IPS-15b (cell line): ENCODE results near the gene DNAJC11.
A peak's percentile ranks its signal among the peaks of the same experiment; 100 is the strongest.
"Not testable (repeated sequence)": the region's sequence is repeated elsewhere in the genome, so short reads cannot be mapped to it uniquely, and the experiment has no call there.

ENCODE experiments used
- H3K27me3 ChIP-seq: one replicate; pipeline ENCODE4 v1.6.1; 2013; ENCODE audit warnings: low read length; ENCODE audit not compliant: control insufficient read depth, insufficient read depth
- H3K36me3 ChIP-seq: one replicate; pipeline ENCODE4 v1.6.1; 2013; ENCODE audit warnings: low read length; ENCODE audit not compliant: control insufficient read depth, insufficient read depth
- H3K4me1 ChIP-seq: one replicate; pipeline ENCODE4 v1.6.1; 2013; ENCODE audit warnings: mild to moderate bottlenecking, low read length; ENCODE audit not compliant: control insufficient read depth, insufficient read depth
- H3K4me3 ChIP-seq: one replicate; pipeline ENCODE4 v1.5.1; 2013; ENCODE audit warnings: low read depth, low read length
- H3K9ac ChIP-seq: one replicate; pipeline ENCODE4 v1.6.1; 2013; ENCODE audit warnings: low read depth, mild to moderate bottlenecking, low read length
- H3K9me3 ChIP-seq: one replicate; pipeline ENCODE4 v1.6.1; 2013; ENCODE audit warnings: mild to moderate bottlenecking, low read length; ENCODE audit not compliant: control insufficient read depth, insufficient read depth

DNAJC11 gene

DNA sequence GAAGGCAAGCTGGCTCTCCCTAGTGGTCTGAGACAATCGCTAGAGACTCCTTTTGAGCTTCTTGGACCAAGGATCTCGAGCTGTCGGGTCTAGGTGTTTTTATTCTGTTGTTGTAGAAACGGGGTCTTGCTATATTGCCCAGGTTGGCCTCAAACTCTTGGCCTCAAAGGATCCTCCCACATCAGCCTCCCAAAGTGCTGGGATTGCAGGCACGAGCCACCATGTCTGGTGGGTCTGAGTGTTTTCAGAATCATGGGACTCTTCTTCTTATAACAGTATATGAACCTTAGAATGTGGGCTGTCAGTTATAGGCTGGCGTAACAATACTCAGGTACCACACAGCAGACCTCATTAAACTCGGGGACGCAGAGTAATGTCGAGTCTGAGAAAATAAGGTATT is 33.1 kb downstream of the DNAJC11 start:
- Histone ChIP-seq H3K9ac (no peak overlapping the region), H3K4me1 (no peaks in the 10 kb centered on the region), H3K27me3 (no peaks in the 10 kb centered on the region), H3K4me3 (no peak overlapping the region), H3K9me3 (no peaks in the 10 kb centered on the region), H3K36me3 (peaks cover 20% of the 10 kb centered on the region)

GRCh38 chr1:6667139-6667538 is 34.5 kb downstream of the DNAJC11 start:
- Histone ChIP-seq H3K4me1 (no peaks in the 10 kb centered on the region), H3K9me3 (no peaks in the 10 kb centered on the region), H3K9ac (no peak overlapping the region), H3K27me3 (no peaks in the 10 kb centered on the region), H3K4me3 (no peak overlapping the region), H3K36me3 (peaks cover 15% of the 10 kb centered on the region)

DNA sequence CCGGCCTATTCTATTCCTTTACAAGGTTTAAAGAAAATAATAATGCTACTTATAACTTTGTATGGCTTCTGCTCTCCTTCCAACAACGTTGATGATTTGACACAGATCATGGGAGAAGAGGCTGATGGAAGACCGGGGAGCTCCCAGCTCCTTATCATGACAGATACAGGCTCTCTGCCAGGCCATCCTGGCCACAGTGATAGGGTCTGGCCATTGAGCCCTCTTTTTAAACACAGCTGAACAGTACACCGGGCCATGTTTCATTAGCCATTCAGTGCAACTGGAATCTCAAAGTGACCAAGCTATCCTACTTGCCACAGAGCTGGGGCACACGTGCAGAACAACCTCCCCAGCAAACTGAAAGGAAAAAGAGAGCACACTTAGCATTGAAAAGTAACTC is 34.9 kb downstream of the DNAJC11 start:
- Histone ChIP-seq H3K9ac (no peak overlapping the region), H3K4me3 (no peak overlapping the region), H3K36me3 (peaks cover 17% of the 10 kb centered on the region)

DNA sequence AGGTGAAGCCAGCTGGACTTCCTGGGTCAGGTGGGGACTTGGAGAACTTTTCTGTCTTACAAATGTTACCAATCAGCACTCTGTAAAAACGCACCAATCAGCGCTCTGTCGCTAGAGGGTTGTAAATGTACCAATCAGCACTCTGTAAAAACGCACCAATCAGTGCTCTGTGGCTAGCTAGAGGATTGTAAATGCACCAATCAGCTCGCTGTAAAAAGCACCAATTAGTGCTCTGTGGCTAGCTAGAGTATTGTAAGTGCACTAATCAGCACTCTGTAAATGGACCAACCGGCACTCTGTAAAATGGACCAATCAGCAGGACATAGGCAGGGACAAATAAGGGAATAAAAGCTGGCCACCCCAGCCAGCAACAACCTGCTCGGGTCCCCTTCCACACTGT is 39.1 kb downstream of the DNAJC11 start:
- H3K9me3 ChIP-seq, H3K9ac ChIP-seq, H3K4me3 ChIP-seq, H3K4me1 ChIP-seq, H3K27me3 ChIP-seq: not testable (repeated sequence)
- peaks cover 15% of the 10 kb centered on the region for H3K36me3 ChIP-seq

More for the DNA sequence above, 34.9 kb downstream of the DNAJC11 start:
- Histone ChIP-seq H3K9me3 (no peaks in the 10 kb centered on the region), H3K4me1 (no peaks in the 10 kb centered on the region), H3K27me3 (no peaks in the 10 kb centered on the region)

DNA sequence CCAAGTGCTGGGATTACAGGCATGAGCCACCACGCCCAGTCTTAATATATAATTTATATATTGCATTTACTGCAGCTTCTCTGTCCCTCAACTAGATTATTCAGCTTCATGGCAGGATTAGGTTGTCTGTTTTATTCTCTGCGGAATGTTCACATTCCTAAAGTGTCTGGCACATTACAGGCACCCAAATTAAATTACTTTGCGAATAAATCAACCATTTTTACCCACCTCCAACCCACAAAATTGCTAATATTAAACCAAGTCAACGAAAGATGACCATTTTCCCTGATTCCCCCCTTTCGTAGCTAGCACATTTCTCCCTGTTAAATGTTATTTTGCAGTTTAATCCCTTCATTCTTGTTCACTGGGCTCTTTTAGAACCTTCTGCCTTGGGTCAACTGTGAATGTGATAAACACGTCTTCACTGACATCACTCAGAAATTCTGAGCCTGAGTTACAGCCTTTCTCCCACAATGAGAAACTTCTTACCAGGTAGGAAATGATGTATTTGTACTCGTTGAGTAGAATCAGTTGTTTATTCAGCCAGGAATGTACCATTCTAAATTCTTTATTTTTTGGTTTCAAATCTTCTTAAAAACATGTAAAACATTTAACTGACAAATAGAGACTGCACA is 41.1 kb downstream of the DNAJC11 start:
- no peaks in the 10 kb centered on the region for H3K9me3 ChIP-seq
- peaks cover 9% of the 10 kb centered on the region for H3K36me3 ChIP-seq
- H3K9ac ChIP-seq, result no peak overlapping the region
- H3K27me3 ChIP-seq, result no peaks in the 10 kb centered on the region
- H3K4me1 ChIP-seq, result no peaks in the 10 kb centered on the region
- no peak overlapping the region for H3K4me3 ChIP-seq

- H3K9ac ChIP-seq, result no peak overlapping the region
- H3K36me3 ChIP-seq, result peaks cover 9% of the 10 kb centered on the region
- H3K9me3 ChIP-seq, result no peaks in the 10 kb centered on the region
- H3K4me1 ChIP-seq, result no peaks in the 10 kb centered on the region
- no peak overlapping the region for H3K4me3 ChIP-seq
- H3K27me3 ChIP-seq, result no peaks in the 10 kb centered on the region
Measured at GRCh38 chr1:6658359-6659060, 43.1 kb downstream of the DNAJC11 start.

GRCh38 chr1:6657138-6657537 is 44.5 kb downstream of the DNAJC11 start:
- Histone ChIP-seq H3K36me3 (peaks cover 20% of the 10 kb centered on the region), H3K9ac (no peak overlapping the region)

DNA sequence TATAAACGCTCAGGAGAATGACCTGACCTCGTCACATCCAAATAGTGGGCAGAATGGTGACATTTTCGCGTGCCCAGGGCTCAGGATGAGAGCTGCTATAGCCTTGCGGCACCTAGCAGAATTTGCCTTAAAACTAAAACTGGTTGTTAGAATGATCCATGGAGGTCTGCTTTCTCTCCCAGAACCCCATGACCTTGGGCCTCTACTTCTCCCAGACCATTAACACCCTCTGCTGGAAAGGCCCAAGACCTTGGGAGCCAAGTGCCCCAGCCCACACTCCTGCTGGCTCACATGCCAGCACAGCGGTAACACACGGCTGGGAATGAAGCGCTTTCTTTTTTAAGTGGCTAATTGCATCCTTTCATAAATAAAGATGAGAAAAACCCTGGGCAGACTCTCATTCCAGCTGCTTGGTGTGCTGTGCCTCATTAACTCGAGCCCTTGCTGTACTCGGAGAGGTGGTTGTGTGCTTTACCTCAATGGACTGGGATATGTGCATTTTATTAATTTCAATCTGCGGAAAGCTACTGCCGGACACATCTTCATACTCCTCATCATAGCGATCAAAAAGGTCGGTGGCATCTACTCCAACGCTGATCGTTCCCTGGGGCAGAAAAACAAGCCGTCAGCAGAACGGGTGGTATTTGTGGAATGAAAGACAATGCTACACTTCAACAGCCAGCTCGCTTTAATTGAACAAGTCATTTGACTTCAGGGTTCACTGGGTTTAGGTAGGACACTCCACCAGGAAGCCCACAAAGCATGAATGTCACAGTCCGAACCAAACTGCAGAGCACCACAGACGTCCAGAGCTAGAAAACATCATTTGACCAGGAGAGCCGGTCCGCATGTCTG is 48.0 kb downstream of the DNAJC11 start:
- H3K4me1 ChIP-seq, result no peaks in the 10 kb centered on the region
- H3K36me3 ChIP-seq, result peaks cover 26% of the 10 kb centered on the region
- H3K9me3 ChIP-seq, result no peaks in the 10 kb centered on the region
- peak overlapping the region; percentile 26 for H3K9ac ChIP-seq
- no peak overlapping the region for H3K4me3 ChIP-seq
- no peaks in the 10 kb centered on the region for H3K27me3 ChIP-seq

More at GRCh38 chr1:6657138-6657537, 44.5 kb downstream of the DNAJC11 start:
- H3K27me3 ChIP-seq, result no peaks in the 10 kb centered on the region
- no peaks in the 10 kb centered on the region for H3K9me3 ChIP-seq
- H3K4me1 ChIP-seq, result no peaks in the 10 kb centered on the region
- H3K4me3 ChIP-seq, result no peak overlapping the region

DNA sequence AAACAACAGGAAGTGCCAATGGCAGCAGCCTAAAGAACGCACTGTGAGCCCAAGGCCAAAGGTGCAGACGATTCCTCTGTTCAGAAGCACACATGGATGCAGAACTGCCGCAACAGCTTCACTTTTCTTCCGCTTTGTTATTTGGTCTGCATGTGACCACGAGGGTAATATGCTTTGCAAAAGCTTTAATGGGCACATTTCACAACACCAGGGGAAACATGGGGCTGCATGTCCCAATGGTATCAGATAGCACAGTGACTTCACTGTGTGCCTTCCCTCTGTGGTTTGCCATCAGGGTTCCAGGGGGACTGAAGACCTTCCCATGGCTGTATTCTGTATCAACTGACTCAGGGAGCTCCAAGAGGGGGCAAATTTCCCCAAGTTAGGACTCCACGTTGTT is 48.6 kb downstream of the DNAJC11 start:
- Histone ChIP-seq H3K4me1 (no peaks in the 10 kb centered on the region), H3K9ac (no peak overlapping the region), H3K27me3 (no peaks in the 10 kb centered on the region), H3K9me3 (no peaks in the 10 kb centered on the region), H3K4me3 (no peak overlapping the region), H3K36me3 (peaks cover 26% of the 10 kb centered on the region)

- Histone ChIP-seq H3K36me3 (peaks cover 26% of the 10 kb centered on the region), H3K4me3 (no peak overlapping the region)
Measured at GRCh38 chr1:6651909-6652308, 49.7 kb downstream of the DNAJC11 start.

GRCh38 chr1:6648556-6648955 is 53.1 kb downstream of the DNAJC11 start:
- peaks cover 43% of the 10 kb centered on the region for H3K36me3 ChIP-seq
- H3K4me1 ChIP-seq, result no peaks in the 10 kb centered on the region

More at GRCh38 chr1:6651909-6652308, 49.7 kb downstream of the DNAJC11 start:
- no peaks in the 10 kb centered on the region for H3K9me3 ChIP-seq
- no peaks in the 10 kb centered on the region for H3K27me3 ChIP-seq
- H3K4me1 ChIP-seq, result no peaks in the 10 kb centered on the region
- H3K9ac ChIP-seq, result no peak overlapping the region

More at GRCh38 chr1:6648556-6648955, 53.1 kb downstream of the DNAJC11 start:
- Histone ChIP-seq H3K9ac (no peak overlapping the region), H3K9me3 (no peaks in the 10 kb centered on the region), H3K27me3 (no peaks in the 10 kb centered on the region), H3K4me3 (no peak overlapping the region)
